Glomerular visceral epithelial cell (primary cell): ENCODE results near the gene EHF.

Experiments used
- DNase-seq: peaks from one replicate; pipeline ENCODE4 v3.0.0-alpha.2; 2016; ENCODE audit errors: extremely low spot score

Gene EHF

GRCh38 chr11:34624069-34624468 is 3.2 kb downstream of the EHF start:
- peak; percentile 62 for DNase-seq

GRCh38 chr11:34625576-34625975 is 4.7 kb downstream of the EHF start:
- DNase-seq: no peak

- DNase-seq: no peak
These were observed 5.5 kb downstream of the EHF start for GRCh38 chr11:34626393-34626792.

- DNase-seq: no peak
These were observed 6.3 kb downstream of the EHF start for GRCh38 chr11:34627197-34627596.

GRCh38 chr11:34629711-34630110 is 8.8 kb downstream of the EHF start:
- no peak for DNase-seq

GRCh38 chr11:34630544-34630943 is 9.7 kb downstream of the EHF start:
- no peak for DNase-seq

- no peak for DNase-seq
These were observed 10.4 kb downstream of the EHF start for GRCh38 chr11:34631297-34631696.

- no peak for DNase-seq
These were observed 10.8 kb downstream of the EHF start for GRCh38 chr11:34631737-34632104.

GRCh38 chr11:34632105-34632791 is 11.4 kb downstream of the EHF start:
- no peak for DNase-seq

GRCh38 chr11:34633640-34633989 is 12.7 kb downstream of the EHF start:
- no peak for DNase-seq

GRCh38 chr11:34633990-34634693 is 13.2 kb downstream of the EHF start:
- DNase-seq: no peak

GRCh38 chr11:34634694-34635062 is 13.8 kb downstream of the EHF start:
- no peak for DNase-seq

GRCh38 chr11:34636127-34636526 is 15.2 kb downstream of the EHF start:
- no peak for DNase-seq

- DNase-seq: no peak
These were observed 16.4 kb downstream of the EHF start for GRCh38 chr11:34637303-34637702.

GRCh38 chr11:34638897-34639296 is 18.0 kb downstream of the EHF start:
- no peak for DNase-seq

GRCh38 chr11:34639545-34639944 is 18.7 kb downstream of the EHF start:
- DNase-seq: no peak

GRCh38 chr11:34640050-34640923 is 19.4 kb downstream of the EHF start:
- peak; percentile 92 for DNase-seq

- no peak for DNase-seq
These were observed 20.0 kb downstream of the EHF start for GRCh38 chr11:34640924-34641275.

GRCh38 chr11:34641456-34641855 is 20.6 kb downstream of the EHF start:
- DNase-seq: no peak

- no peak for DNase-seq
These were observed 21.2 kb downstream of the EHF start for GRCh38 chr11:34642001-34642554.

- DNase-seq: no peak
These were observed 22.0 kb downstream of the EHF start for GRCh38 chr11:34642873-34643272.

GRCh38 chr11:34643311-34643710 is 22.4 kb downstream of the EHF start:
- no peak for DNase-seq

GRCh38 chr11:34643846-34644245 is 23.0 kb downstream of the EHF start:
- no peak for DNase-seq
